T follicular helper cell (primary cell): ENCODE measurements around the gene DOK6.

ENCODE experiments used
- DNase-seq: peaks from one replicate; pipeline ENCODE4 v3.0.0-alpha.2; 2020; ENCODE audit warnings: low read depth

The DOK6 gene

DNA sequence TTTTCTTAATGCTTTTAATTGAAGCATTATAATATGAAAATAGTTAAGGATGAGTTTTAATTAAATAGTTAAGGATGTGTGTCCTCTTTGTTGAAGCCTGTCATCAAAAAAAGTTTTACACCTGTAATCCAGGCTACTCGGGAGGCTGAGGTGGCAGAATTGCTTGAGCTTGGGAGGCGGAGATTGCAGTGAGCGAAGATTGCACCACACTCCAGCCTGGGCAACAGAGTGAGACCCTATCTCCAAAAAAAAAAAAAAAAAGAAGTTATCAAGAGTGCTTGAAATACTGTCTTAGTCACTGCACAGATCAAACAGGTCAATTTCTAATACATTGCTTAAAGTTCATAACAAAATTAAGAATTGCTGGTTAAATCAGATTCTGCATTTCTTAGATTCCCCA is 353.4 kb downstream of the DOK6 start:
- DNase-seq, result no peak

- DNase-seq, result no peak
Observed at GRCh38 chr18:69755041-69755440, 354.4 kb downstream of the DOK6 start.

DNA sequence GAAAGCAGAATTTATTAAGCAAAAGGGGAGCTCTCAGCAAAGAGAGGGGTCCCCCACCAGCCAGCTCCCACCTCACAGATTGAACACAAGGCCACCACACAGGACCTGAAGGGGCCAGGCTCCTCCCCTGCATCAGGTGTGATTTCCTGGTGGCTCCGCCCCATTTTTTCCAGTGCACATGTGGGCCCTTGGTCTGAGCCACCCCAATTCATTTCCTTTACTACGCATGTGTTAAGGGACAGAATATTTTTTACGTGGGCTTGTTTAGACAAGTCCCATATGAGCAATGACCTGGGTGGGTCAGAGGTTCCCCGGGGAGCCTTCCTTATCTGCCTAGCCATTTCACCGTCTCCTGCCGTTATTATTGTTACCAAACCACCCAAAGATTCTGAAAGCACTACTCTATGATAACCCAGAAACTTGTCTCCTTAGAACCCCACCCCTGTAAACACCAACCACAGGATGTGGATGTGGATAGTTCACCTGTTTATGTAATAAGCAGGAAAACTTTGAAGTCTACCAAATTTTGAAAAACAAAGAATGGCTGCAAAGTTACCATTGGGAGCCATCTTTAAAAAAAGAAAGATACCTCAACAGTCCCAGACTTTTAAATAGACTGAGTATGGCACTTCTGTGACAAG is 355.3 kb downstream of the DOK6 start:
- DNase-seq, result no peak

GRCh38 chr18:69757733-69758132 is 357.0 kb downstream of the DOK6 start:
- DNase-seq, result no peak

GRCh38 chr18:69758458-69758857 is 357.8 kb downstream of the DOK6 start:
- no peak for DNase-seq

GRCh38 chr18:69759046-69759445 is 358.4 kb downstream of the DOK6 start:
- DNase-seq, result no peak

DNA sequence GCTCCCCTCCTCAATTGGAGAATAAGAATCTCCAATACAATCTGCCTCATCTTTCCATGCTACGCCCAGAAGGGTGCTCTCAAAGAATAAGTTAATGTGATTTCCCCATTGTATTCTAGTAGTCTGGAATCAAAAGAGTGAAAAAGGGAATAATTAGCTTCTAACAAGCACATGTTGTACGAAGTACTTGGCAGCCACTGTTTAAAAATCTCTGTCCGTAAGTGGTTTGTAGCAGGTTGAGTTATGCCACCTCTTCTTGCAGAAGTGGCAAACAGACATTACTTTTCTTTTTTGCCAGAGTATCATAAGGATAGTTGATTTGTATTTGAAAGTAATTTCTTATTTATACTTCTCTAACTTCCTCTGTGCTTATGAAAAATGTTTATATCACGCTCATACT is 362.3 kb downstream of the DOK6 start:
- DNase-seq, result no peak

- no peak for DNase-seq
Observed at GRCh38 chr18:69763821-69764220, 363.1 kb downstream of the DOK6 start.

DNA sequence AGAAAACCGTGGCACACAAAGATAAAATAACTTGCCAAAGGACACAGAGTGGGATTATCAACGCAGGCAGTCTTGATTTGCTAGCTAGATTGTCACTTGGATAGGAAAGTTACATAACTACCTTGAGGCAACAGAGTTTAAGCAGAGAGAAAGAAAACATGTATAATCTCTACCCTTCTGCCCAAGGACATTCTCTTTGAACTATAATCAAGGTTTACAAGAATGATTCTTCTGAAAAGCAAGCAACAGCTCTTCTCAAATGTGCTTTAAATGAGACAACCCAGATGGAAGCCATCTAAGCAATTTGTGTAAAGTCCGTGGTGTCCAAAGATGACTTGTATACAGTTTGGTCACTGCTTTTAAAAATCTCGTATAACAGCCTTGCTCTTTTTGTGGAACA is 369.6 kb downstream of the DOK6 start:
- no peak for DNase-seq

DNA sequence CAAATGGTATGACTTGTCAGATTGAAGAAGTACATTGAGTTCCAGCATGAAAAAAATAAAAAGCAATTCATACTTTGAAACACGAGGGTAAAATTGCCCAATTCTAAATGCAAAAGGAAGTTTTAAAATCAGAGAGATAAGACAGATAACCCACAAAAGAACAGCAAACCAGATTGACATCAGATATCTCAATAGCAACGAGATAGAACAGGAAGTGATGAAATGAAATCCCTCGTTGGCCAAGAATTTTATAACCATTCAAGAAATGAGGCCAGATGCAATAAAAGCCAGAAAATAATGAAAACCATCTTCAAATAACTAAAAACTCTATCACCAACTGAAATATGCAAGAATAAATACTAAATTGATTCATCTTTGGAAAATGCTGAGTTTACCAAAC is 374.1 kb downstream of the DOK6 start:
- DNase-seq, result no peak

DNA sequence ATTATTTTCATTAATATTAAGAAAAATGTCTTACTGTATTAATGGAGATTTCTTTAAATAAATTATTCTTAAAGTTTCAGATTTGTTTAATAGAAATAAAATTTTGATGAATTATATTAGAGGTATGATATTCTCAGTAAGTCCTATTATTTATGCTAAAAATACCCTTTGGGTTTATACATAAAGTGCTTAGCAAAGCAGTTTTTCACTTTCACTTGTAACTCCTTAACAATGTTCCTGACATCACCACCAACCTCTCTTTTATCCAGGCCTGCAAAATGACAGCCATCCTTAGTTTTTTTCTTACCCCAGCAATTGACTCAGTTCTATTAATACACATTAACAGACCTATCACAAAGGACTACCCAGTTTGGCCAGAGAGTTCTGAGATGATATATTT is 376.6 kb downstream of the DOK6 start:
- no peak for DNase-seq

GRCh38 chr18:69778680-69779079 is 378.0 kb downstream of the DOK6 start:
- no peak for DNase-seq

DNA sequence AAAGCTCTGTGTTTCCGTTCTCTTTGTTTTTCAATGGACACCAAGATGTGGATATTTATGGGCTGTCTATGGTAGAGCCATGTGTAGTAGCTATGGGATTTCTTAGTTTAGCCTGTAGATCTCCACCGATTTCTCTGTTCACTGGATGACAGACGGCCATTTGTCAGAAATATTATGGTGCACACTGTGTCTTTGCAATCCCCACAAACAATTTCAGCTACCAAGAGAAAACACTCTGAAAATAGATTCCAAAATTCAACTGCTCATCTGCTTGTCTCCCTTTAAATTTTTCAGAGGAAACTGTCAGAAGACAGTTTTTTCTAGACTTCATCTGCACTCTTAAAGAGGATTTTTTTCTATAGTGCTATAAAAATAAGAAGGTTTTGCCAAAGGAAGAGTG is 380.2 kb downstream of the DOK6 start:
- no peak for DNase-seq

DNA sequence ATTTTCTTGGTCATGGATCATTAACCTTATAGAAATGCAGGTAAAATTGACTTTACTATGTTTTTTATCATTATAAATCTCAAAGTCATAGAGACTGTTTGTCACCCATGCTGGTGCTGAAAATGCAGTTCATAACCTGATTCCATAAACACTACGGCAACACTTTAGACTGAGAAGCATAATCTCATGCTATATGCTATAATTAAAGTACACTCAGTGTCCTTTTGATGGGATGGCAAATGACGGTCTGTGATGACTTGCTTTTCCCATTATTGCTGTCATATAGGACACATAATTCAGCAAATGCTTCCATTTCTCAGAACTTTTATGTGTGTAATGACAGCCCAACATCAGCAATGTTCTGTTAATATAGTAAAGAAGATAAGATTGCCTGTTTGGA is 384.1 kb downstream of the DOK6 start:
- DNase-seq, result no peak

DNA sequence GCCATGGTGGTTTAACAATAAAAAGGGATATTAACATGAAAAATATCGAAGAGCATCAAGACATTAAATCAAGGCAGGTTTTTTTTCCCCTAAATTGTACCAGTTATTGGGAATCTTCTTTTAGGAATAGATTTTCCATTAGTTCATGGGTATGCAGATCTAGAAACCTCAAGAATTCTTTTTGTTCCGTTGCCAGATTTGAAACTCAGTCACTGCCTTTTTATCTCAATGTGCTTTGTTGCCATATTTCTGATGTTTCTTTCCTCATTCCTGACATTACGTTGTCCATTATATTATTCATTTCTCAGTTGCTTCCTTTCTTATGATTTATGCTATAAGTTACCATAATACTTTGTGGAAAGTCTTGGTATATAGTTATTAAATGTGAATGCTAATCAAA is 384.8 kb downstream of the DOK6 start:
- DNase-seq, result no peak

- DNase-seq, result no peak
Observed at GRCh38 chr18:69786427-69786826, 385.7 kb downstream of the DOK6 start.

DNA sequence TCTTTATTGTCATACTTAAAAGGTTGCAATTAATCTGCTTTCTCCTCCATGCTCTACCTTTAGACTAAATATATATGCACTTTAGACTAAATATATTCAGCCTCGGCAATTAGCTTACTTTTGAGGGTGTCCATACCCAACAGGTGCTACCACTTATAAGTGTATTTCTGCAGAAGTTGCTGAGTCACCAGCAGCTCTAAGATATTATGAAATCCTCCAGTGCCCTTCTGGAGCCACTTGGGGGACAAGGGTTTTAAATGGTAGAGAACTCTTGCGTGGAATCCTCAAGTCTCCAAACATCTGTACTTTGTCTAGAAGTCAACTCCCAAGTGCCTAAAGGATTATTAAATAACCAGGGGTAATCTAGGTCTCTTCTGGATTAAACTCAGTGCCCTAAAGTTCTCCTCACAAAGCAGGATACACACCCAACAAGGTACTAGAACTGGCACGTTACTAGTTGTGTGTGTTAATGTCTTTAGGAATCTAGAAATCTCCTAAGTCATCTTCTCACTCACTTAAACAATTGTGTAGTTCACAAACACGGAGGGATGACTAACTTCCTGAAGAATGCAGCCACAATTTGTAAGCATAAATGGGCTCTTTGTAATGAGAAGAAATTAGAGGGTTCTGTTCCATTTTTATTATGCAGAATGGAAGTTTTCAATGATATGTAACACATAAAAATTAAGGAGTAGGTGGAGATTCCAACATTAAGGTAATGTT is 387.3 kb downstream of the DOK6 start:
- DNase-seq, result no peak

DNA sequence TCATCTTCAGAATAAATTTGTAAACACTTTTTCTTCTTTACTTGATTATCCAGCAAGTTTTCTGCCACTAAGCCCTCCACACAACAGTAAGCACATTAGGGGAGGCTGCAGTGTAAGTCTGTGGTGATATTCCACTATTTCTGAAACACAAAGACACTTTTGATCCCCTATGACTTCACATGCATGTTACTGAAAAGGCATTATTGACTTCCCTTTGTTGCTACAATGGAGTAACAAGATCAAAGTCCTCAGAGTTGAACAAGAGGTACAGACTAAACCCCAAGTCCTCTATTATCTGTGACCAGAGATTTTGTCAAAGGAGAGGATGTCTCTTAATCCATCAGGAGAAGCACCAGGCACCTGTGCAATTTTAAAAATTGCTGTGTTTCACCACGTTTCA is 389.1 kb downstream of the DOK6 start:
- no peak for DNase-seq

GRCh38 chr18:69790649-69791048 is 390.0 kb downstream of the DOK6 start:
- DNase-seq, result no peak

- DNase-seq, result no peak
Observed at GRCh38 chr18:69795791-69796190, 395.1 kb downstream of the DOK6 start.

DNA sequence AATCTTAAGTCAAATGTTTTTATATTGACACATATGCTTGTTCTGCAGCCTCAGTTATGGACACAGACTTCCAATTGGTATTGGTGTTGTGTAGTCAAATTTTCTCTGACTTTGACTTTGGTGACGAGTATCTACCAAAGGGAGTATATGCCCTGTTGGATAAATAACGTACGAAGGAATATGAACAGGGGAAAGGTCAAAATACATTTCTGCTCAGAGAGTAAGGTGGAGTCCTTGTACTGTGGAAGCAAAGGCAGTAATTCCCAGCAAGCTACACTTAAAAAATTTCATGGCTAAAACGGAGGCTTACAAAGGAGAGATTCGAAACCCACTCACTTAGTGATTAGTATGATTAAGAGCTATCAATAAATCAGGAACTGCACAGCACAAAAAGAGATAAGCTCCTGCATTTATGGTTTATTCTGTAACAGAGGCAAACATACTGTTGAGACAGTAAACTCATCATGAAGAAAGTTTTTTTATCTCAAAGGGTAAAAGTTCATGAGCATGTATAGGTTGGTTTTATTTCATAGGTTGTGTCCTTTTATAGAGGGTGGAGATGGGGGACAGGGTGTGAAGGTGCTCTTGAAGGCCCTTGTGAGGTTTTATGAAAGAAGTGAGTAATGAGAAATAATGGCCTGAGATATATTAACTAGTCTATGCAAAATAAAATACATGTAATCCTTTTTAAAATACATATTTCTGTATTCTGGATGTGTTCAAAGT is 404.3 kb downstream of the DOK6 start:
- DNase-seq, result no peak

DNA sequence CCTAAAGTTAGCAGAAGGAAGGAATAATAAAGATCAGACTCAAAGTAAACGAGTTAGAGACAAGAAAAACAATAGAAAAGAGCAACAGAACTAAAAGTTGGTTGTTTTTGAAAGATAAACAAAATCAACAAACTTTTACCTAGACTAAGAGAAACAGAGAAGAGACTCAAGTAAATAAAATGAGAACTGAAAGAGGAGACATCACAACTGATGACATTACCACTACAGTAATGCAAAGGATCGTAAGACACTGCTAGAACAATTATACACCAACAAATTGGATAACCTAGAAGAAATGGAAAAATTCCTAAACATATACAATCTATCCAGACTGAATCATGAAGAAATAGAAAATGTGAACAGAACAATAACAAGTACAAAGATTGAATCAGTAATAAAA is 407.7 kb downstream of the DOK6 start:
- no peak for DNase-seq

DNA sequence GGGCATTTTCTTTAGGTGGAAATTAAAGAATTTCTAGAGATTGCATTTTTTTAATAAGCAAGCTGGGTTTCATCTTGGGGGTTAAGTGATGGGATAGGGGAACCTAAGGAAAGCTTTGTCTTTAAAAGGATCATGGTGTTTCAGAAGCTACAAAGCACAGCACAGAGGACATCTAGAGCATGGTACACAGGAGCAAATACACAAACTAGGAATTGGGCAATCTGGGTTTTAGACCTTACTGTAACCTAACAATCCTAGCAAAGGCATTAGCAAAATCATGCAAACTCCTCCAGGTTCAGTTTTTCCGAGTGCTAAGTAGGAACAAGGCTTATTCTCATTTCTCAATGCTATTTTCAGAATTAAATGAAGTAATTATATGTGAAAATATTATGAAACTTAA is 412.9 kb downstream of the DOK6 start:
- no peak for DNase-seq
